Measurements from ENCODE around the gene LEAP2.
A peak's percentile ranks its signal among the peaks of the same experiment; 100 is the strongest.

The LEAP2 gene

GRCh38 chr5:132873119-132873929, at the start of gene LEAP2:
Gene LEAP2 (plus strand): TSS chr5:132873668. CDS start chr5:132873695, 27 bp downstream.
- H3K4me1 ChIP-seq (ENCODE audit: control insufficient read depth in 2 of 2, insufficient read depth in 2 of 2, low read length in 2 of 2), result peaks cover 0 to 28% of the 10 kb centered on the region in 2 donors
- peak within 1 kb of the TSS in 1 of 2 donors; percentile 4 for H3K9ac ChIP-seq (ENCODE audit: low read depth in 1 of 2, low read length in 2 of 2)
- H3K27ac ChIP-seq (ENCODE audit: low read depth in 2 of 2, low read length in 2 of 2), result peak within 1 kb of the TSS; percentile 54 to 64
- H3K9me3 ChIP-seq (ENCODE audit: control insufficient read depth in 2 of 2, low read length in 2 of 2), result no peaks in the 10 kb centered on the region
- H3K27me3 ChIP-seq (ENCODE audit: control insufficient read depth in 2 of 2, insufficient read depth in 2 of 2, low read length in 2 of 2), result no peaks in the 10 kb centered on the region
- H3K4me3 ChIP-seq (ENCODE audit: low read length in 2 of 2), result peak within 1 kb of the TSS in 1 of 2 donors; percentile 23
- peaks cover 31 to 32% of the 10 kb centered on the region in 2 donors for H3K36me3 ChIP-seq (ENCODE audit: control insufficient read depth in 2 of 2, insufficient read depth in 2 of 2, low read length in 2 of 2)

GRCh38 chr5:132824426-132824825, 49.0 kb upstream of the LEAP2 start:
- Histone ChIP-seq H3K27me3 (ENCODE audit: control insufficient read depth in 2 of 2, insufficient read depth in 2 of 2, low read length in 2 of 2) (peaks cover 0 to 2% of the 10 kb centered on the region in 2 donors), H3K4me3 (ENCODE audit: low read length in 2 of 2) (no peak overlapping the region), H3K4me1 (ENCODE audit: control insufficient read depth in 2 of 2, insufficient read depth in 2 of 2, low read length in 2 of 2) (peaks cover 11 to 19% of the 10 kb centered on the region in 2 donors), H3K27ac (ENCODE audit: low read depth in 2 of 2, low read length in 2 of 2) (no peak overlapping the region), H3K9me3 (ENCODE audit: control insufficient read depth in 2 of 2, low read length in 2 of 2) (no peaks in the 10 kb centered on the region), H3K9ac (ENCODE audit: low read depth in 1 of 2, low read length in 2 of 2) (no peak overlapping the region), H3K36me3 (ENCODE audit: control insufficient read depth in 2 of 2, insufficient read depth in 2 of 2, low read length in 2 of 2) (peaks cover 14 to 19% of the 10 kb centered on the region in 2 donors)

GRCh38 chr5:132825033-132825833, 48.2 kb upstream of the LEAP2 start:
- Histone ChIP-seq H3K4me3 (ENCODE audit: low read length in 2 of 2) (no peak overlapping the region), H3K9ac (ENCODE audit: low read depth in 1 of 2, low read length in 2 of 2) (no peak overlapping the region), H3K4me1 (ENCODE audit: control insufficient read depth in 2 of 2, insufficient read depth in 2 of 2, low read length in 2 of 2) (peaks cover 10 to 15% of the 10 kb centered on the region in 2 donors)

GRCh38 chr5:132825834-132826391, 47.6 kb upstream of the LEAP2 start:
- Histone ChIP-seq H3K4me1 (ENCODE audit: control insufficient read depth in 2 of 2, insufficient read depth in 2 of 2, low read length in 2 of 2) (peaks cover 10 to 14% of the 10 kb centered on the region in 2 donors), H3K9ac (ENCODE audit: low read depth in 1 of 2, low read length in 2 of 2) (no peak overlapping the region)

More at GRCh38 chr5:132825033-132825833, 48.2 kb upstream of the LEAP2 start:
- Histone ChIP-seq H3K27ac (ENCODE audit: low read depth in 2 of 2, low read length in 2 of 2) (no peak overlapping the region), H3K36me3 (ENCODE audit: control insufficient read depth in 2 of 2, insufficient read depth in 2 of 2, low read length in 2 of 2) (peaks cover 14 to 19% of the 10 kb centered on the region in 2 donors), H3K27me3 (ENCODE audit: control insufficient read depth in 2 of 2, insufficient read depth in 2 of 2, low read length in 2 of 2) (peaks cover 0 to 1% of the 10 kb centered on the region in 2 donors), H3K9me3 (ENCODE audit: control insufficient read depth in 2 of 2, low read length in 2 of 2) (no peaks in the 10 kb centered on the region)

GRCh38 chr5:132826424-132827082, 46.9 kb upstream of the LEAP2 start:
- H3K4me1 ChIP-seq (ENCODE audit: control insufficient read depth in 2 of 2, insufficient read depth in 2 of 2, low read length in 2 of 2), result peaks cover 15 to 21% of the 10 kb centered on the region in 2 donors
- H3K27ac ChIP-seq (ENCODE audit: low read depth in 2 of 2, low read length in 2 of 2), result no peak overlapping the region
- no peak overlapping the region for H3K4me3 ChIP-seq (ENCODE audit: low read length in 2 of 2)
- peaks cover 14 to 19% of the 10 kb centered on the region in 2 donors for H3K36me3 ChIP-seq (ENCODE audit: control insufficient read depth in 2 of 2, insufficient read depth in 2 of 2, low read length in 2 of 2)
- no peak overlapping the region for H3K9ac ChIP-seq (ENCODE audit: low read depth in 1 of 2, low read length in 2 of 2)
- no peaks in the 10 kb centered on the region for H3K27me3 ChIP-seq (ENCODE audit: control insufficient read depth in 2 of 2, insufficient read depth in 2 of 2, low read length in 2 of 2)
- H3K9me3 ChIP-seq (ENCODE audit: control insufficient read depth in 2 of 2, low read length in 2 of 2), result no peaks in the 10 kb centered on the region

More at GRCh38 chr5:132825834-132826391, 47.6 kb upstream of the LEAP2 start:
- Histone ChIP-seq H3K27ac (ENCODE audit: low read depth in 2 of 2, low read length in 2 of 2) (no peak overlapping the region), H3K9me3 (ENCODE audit: control insufficient read depth in 2 of 2, low read length in 2 of 2) (no peaks in the 10 kb centered on the region), H3K27me3 (ENCODE audit: control insufficient read depth in 2 of 2, insufficient read depth in 2 of 2, low read length in 2 of 2) (no peaks in the 10 kb centered on the region), H3K4me3 (ENCODE audit: low read length in 2 of 2) (no peak overlapping the region), H3K36me3 (ENCODE audit: control insufficient read depth in 2 of 2, insufficient read depth in 2 of 2, low read length in 2 of 2) (peaks cover 14 to 19% of the 10 kb centered on the region in 2 donors)

- Histone ChIP-seq H3K9ac (ENCODE audit: low read depth in 1 of 2, low read length in 2 of 2) (no peak overlapping the region), H3K27ac (ENCODE audit: low read depth in 2 of 2, low read length in 2 of 2) (no peak overlapping the region), H3K27me3 (ENCODE audit: control insufficient read depth in 2 of 2, insufficient read depth in 2 of 2, low read length in 2 of 2) (no peaks in the 10 kb centered on the region), H3K36me3 (ENCODE audit: control insufficient read depth in 2 of 2, insufficient read depth in 2 of 2, low read length in 2 of 2) (peaks cover 11 to 19% of the 10 kb centered on the region in 2 donors), H3K9me3 (ENCODE audit: control insufficient read depth in 2 of 2, low read length in 2 of 2) (no peaks in the 10 kb centered on the region), H3K4me3 (ENCODE audit: low read length in 2 of 2) (no peak overlapping the region), H3K4me1 (ENCODE audit: control insufficient read depth in 2 of 2, insufficient read depth in 2 of 2, low read length in 2 of 2) (peaks cover 15 to 25% of the 10 kb centered on the region in 2 donors)
These were observed 45.4 kb upstream of the LEAP2 start for GRCh38 chr5:132827943-132828673.

- Histone ChIP-seq H3K9ac (ENCODE audit: low read depth in 1 of 2, low read length in 2 of 2) (peak overlapping the region; percentile 71 to 90), H3K27ac (ENCODE audit: low read depth in 2 of 2, low read length in 2 of 2) (peak overlapping the region; percentile 90 to 94), H3K9me3 (ENCODE audit: control insufficient read depth in 2 of 2, low read length in 2 of 2) (no peaks in the 10 kb centered on the region), H3K4me3 (ENCODE audit: low read length in 2 of 2) (peak overlapping the region; percentile 70 to 85), H3K36me3 (ENCODE audit: control insufficient read depth in 2 of 2, insufficient read depth in 2 of 2, low read length in 2 of 2) (peaks cover 10 to 16% of the 10 kb centered on the region in 2 donors), H3K4me1 (ENCODE audit: control insufficient read depth in 2 of 2, insufficient read depth in 2 of 2, low read length in 2 of 2) (peaks cover 15 to 25% of the 10 kb centered on the region in 2 donors), H3K27me3 (ENCODE audit: control insufficient read depth in 2 of 2, insufficient read depth in 2 of 2, low read length in 2 of 2) (no peaks in the 10 kb centered on the region)
These were observed 44.5 kb upstream of the LEAP2 start for GRCh38 chr5:132828846-132829494.

- peaks cover 2 to 10% of the 10 kb centered on the region in 2 donors for H3K36me3 ChIP-seq (ENCODE audit: control insufficient read depth in 2 of 2, insufficient read depth in 2 of 2, low read length in 2 of 2)
- H3K27ac ChIP-seq (ENCODE audit: low read depth in 2 of 2, low read length in 2 of 2), result peak overlapping the region; percentile 90 to 94
- no peaks in the 10 kb centered on the region for H3K27me3 ChIP-seq (ENCODE audit: control insufficient read depth in 2 of 2, insufficient read depth in 2 of 2, low read length in 2 of 2)
- H3K4me1 ChIP-seq (ENCODE audit: control insufficient read depth in 2 of 2, insufficient read depth in 2 of 2, low read length in 2 of 2), result peaks cover 15 to 25% of the 10 kb centered on the region in 2 donors
- H3K9ac ChIP-seq (ENCODE audit: low read depth in 1 of 2, low read length in 2 of 2), result peak overlapping the region; percentile 71 to 90
- H3K4me3 ChIP-seq (ENCODE audit: low read length in 2 of 2), result peak overlapping the region; percentile 70 to 85
- no peaks in the 10 kb centered on the region for H3K9me3 ChIP-seq (ENCODE audit: control insufficient read depth in 2 of 2, low read length in 2 of 2)
These were observed 43.6 kb upstream of the LEAP2 start for GRCh38 chr5:132829742-132830435.
